GM21529 (cell line): ENCODE measurements around the gene SLC22A16.
"Not testable (repeated sequence)": the region's sequence is repeated elsewhere in the genome, so short reads cannot be mapped to it uniquely, and the experiment has no call there.

Experiments
- ATAC-seq: cut with Tn5 transposase; IDR thresholded peaks from one replicate; pipeline ENCODE4 v1.9.1; 2021; ENCODE audit not compliant: unreplicated experiment

The SLC22A16 gene, protein sequence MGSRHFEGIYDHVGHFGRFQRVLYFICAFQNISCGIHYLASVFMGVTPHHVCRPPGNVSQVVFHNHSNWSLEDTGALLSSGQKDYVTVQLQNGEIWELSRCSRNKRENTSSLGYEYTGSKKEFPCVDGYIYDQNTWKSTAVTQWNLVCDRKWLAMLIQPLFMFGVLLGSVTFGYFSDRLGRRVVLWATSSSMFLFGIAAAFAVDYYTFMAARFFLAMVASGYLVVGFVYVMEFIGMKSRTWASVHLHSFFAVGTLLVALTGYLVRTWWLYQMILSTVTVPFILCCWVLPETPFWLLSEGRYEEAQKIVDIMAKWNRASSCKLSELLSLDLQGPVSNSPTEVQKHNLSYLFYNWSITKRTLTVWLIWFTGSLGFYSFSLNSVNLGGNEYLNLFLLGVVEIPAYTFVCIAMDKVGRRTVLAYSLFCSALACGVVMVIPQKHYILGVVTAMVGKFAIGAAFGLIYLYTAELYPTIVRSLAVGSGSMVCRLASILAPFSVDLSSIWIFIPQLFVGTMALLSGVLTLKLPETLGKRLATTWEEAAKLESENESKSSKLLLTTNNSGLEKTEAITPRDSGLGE

DNA sequence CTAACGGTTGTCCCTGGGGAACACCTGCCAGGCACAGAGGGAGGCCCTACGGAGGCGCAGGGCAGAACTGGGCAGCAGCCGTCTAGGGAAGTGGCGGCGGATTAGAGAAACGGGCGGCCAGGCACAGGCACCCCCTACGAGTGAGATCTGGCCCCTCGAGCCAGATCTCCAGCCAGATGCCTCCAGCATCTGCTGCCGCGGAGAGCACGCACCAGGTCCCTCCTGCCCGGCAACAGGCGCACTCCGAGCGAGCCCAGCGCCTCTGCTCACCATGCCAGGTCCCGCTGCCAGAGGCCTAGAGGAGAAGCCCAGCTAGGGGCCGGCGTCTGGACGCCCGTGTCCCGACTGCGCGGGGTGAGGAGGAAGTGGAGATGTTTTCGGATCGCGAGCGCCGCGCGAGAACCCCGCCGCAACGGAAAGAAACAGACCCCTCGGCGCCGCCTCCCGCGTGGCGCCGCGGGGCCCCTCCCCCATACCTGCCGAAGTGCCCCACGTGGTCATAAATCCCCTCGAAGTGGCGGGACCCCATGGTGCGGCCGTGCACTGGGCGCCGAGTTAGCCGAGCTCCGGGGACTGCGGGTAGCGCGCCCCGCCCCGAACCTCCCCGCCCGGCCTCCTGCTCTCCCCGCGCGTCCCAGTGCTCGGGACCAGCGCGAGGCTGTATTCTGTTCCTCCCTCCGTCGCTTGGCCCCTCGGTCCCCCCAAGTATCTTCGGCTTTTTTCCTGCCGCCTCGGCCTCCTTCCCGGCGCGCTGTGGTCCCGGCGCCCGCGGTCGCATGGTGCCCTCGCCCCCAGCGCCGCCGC lies at the start of gene SLC22A16:
TSS of gene SLC22A16 (minus strand) at position 568 of the 804 bp plus-strand sequence. CDS start at position 529, 39 bp downstream.
- no peak for ATAC-seq

DNA sequence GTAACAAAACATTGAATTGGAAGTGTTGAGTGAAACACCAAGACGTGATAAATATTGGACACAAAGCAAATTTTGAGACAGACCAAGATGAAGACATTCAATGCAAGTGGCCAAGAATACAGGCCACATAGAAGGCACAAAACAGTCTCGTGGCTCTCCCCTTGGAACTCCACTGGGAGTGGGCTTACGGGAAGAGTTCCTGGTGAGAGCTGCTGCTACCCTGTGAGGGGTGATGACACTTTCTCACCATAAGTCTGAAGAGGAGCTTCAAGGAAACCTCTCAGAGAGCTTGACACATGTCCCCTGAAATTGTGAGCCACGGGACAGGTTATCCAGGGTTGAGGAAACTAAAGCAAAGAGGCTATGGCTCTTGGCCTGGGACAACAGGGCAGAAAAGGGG lies 48.6 kb upstream of the SLC22A16 start:
- no peak for ATAC-seq

DNA sequence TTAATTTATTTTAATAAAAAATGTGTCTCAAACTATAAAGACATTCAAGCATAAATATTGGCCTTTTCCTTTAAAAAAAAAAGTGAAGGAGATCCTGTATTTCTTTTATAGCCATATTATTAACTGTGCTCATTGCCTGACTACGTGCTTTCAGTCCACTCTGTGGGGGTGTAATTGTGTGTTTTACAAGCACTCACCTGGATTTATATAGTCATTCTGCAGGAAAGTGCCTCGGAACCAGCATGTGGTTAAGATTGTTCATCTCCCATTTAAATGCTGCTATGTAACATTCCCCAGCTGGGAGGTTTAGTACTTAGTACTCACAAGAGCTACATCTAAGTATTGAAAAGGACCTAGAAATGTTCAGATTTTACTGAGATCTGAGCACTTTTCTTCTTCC lies 47.9 kb upstream of the SLC22A16 start:
- ATAC-seq: no peak

DNA sequence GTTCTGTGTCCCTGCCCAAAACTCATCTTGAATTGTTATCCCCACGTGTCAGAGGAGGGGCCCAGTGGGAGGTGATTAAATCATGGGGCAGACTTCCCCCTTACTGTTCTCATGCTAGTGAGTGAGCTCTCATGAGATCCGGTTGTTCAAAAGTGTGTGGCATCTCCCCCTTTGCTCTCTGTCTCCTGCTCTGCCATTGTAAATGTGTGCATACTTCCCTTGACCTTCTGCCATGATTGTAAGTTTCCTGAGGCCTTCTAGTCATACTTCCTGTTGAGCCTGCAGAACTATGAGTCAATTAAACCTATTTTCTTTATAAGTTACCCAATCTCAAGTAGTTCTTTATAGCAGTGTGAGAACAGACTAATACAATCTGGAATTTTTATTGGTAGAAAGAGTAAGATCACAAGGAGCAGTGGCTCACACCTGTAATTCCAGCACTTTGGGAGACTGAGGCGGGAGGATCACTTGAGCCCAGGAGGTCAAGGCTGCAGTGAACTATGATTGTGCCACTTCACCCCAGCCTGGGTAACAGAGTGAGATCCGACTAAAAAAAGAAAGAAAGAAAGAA lies 47.1 kb upstream of the SLC22A16 start:
- ATAC-seq: no peak

DNA sequence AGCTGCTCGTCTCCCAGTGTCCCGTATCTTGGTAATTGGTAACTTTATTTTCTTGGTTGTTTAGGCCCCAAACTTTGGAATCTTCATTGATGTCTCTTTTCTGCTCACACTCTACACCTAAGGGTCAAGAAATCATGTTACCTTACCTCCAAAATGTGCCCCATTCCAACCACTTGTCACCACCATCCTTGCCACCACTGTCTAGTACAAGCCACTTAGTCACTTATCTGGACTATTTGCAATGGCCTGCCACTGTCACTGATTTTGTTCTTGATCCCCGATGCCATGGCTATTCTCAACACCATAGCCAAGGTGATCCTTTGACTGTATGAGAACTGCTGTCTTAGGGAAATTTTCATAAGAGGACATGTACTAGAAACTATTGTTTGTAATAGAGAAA lies 46.0 kb upstream of the SLC22A16 start:
- no peak for ATAC-seq

DNA sequence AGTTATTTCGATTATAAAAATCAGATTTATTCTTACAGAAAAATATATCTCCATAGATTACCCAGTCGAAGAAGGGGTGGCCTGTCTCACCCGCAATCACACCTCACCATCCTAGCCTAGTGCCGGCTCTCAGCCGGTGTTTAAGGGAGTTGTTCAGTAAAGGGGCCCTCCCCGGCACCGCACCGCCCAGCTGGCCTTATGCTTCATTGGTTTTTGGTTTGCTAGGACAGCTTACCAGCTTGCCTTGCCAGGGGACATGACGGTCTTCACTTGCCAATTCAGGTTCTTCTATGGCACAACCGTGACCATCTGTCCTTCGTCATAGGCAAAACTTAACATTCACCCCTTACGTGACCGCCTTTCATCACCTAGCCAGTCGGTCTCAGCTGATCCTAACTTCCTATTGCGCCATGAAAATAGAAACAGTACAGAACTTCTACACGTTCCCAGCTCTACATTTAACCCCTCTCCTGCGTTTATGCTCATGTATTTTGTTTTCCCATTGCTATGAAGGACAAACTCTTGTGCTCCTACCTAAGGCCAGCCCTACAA lies 44.7 kb upstream of the SLC22A16 start:
- no peak for ATAC-seq

DNA sequence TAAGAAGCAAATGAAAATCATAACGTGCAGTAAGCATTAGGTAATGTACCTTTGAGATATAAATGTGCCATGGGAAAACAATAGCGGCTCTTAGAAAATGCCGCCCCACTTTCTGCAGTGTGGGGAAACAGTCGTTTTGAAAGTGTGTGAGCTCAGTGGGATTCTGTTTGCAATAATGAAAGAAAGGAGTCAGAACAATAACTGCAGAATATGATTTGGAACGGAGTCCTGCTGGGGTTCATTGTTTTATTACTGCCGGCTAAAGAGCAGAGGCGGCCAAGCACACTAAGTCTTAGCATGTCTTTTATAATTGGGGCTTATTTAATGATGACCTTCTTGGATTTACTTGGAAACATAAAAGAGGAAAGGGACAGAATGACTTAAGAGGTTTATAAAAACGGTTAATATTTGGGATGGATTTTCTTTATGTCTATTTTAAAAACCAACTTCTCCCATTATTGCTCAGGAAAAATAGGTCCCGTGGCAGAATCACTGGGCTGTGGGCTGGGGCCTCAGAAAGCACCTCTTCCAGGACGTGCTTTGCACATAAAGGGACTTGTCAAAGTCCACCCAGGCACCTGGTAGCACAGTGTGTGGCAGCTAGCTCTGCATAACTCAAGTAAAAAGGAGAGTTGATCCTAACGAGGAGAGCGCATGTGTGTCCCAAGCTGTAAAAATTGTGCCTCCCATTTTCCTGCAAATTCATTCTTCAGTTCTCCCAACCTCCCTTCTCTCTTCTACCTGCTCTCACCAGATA lies 44.0 kb upstream of the SLC22A16 start:
- no peak for ATAC-seq

DNA sequence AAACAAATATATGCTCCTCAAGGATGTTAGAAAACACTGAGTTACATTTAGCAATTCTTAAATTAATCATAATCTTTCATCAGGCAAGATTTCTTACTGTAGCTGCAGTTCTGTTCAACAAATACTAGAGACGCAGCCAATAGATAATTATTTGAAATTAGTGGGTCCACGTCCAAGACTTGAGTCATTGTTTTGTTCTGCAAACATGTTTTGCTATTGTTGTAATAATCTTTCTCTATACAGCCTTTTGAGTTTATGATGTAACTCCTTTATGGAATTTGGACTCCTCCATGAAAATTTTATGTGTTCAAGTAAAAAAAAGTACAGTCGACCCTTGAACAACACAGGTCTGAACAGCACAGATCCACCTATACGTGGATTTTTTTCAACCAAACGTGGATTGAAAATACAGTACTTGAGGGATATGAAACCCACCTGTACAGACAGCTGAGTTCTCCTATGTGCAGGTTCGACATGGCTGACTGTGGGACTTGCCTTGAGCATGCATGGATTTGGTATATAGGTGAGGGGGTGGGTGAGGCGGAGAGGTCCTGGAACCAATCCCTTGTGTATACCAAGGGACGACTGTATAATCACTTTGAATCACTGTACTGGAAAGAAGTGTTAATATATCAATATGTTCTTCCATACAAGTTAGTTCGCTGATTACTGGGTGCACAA lies 41.3 kb upstream of the SLC22A16 start:
- no peak for ATAC-seq

DNA sequence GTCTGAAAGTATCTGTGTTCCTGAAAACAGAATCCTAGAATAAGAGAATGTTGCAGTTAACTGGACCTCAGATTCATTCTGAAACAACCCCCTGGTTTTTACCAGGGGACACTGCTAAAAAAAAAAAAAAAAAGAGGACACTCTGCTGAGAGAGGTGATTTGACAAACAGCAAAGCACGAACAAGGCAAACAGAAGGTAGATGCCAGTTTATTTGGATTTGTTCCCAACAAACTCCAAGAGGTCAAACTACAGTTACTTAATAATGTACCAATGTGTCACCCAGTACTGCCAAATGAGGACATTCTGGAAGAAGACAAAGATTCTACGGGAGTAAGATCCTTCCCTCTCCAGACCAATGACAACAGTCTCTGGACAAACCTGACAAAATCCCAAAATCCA lies 40.6 kb upstream of the SLC22A16 start:
- no peak for ATAC-seq

DNA sequence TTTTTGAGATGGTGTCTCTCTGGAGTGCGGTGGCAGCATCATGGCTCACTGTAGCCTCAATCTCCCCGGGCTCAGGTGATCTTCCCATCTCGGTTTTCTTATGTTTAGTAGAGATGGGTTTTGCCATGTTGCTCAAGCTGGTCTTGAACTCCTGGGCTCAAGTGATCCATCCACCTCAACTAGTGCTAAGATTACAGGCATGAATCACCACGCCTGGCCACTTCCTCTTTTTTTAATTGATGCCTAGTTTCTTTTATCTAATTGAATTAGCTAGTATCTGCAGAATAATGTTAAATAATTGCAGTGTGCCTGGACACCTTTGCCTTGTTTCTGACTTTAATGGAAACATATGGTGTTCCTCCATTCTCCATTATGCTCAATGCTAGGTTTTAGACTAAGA lies 38.4 kb upstream of the SLC22A16 start:
- ATAC-seq: no peak

DNA sequence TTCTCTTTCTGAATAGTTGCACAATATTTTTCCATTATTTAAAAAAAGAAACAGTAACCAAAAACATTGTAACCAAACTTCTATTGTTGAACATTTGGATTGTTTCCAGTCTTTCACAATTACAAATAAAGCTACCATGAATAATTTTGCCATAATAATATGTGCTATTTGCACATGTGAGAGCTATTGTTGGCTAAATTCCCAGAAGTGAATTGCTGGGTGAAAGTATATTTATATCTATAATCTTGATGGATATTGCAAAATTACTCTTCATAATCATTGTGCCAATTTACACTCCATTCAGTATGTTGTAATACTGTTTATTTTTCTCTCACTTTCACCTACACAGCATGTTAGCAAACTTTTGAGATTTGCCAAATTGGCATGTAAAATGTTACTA lies 36.6 kb upstream of the SLC22A16 start:
- ATAC-seq: no peak

DNA sequence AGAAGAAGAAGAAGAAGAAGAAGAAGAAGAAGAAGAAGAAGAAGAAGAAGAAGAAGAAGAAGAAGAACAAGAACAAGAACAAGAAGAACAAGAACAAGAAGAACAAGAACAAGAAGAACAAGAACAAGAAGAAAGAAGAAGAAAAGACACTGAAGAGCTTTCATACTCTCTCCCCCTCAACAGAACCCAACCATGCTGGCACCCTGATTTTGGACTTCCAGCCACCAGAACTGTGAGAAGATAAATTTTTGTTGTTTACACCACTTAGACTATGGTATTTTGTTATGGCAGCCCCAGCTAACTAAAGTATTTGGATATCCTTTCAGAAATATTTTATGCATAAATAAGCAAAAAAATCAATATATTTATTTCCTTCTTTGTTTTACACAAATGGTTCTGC lies 36.1 kb upstream of the SLC22A16 start:
- not testable (repeated sequence) for ATAC-seq

DNA sequence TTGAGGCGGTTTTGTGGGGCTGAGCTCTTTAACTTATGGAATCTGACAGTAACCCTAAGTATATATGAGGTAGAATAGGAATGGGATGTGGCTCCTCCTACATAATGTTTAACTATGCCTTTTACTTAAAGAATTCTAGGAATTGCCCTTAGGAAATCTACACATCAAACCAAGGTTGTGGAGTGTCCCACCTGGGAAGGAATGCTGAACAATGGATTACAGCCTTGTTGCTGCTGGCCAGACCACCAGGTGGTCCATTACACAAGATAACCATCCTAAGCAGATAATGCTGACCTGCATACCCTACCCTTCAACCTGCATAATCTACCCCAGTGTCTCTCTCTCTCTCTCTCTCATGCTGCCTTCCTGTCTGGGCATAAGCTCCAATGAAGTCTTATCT lies 35.0 kb upstream of the SLC22A16 start:
- ATAC-seq: no peak

DNA sequence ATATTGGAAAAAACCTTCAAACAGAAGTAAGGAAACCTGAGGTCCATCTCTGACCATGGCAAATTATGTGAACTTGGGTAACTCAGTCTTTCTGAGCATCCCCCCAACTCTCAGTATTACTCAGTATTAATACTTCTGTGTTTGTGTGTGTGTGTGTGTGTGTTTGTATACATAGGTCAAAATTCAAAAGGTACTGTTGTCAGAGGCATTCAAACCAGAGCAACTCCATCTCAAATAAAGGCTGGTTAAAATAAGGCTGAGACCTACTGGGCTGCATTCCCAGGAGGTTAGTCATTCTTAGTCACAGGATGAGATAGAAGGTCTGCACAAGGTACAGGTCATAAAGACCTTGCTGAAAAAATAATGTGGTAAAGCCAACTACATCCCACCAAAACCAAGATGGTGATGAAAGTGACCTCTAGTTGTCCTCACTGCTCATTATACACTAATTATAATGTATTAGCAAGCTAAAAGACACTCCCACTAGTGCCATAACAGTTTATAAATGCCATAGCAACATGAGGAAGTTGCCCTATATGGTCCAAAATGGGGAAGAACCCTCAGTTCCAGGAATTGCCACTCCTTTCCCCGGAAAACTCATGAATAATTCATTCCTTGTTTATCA lies 33.3 kb upstream of the SLC22A16 start:
- no peak for ATAC-seq

DNA sequence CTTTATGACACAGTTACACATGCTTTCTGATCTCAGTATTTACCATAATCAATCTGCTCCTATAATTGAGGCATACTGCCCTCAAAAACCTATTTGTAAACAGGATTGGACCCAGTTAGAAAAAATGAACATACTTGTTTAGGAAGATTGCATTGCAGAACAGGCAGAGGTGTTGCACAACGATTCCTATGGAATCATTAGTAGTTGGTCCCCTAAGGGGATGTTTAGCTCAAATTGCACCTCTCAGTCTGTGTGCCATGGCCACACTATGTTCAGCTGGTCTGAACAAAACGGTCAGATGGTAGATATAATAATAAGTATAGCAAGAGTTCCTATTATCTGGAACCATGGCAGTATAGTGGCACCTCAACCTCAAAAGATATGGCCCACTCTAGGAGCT lies 28.5 kb upstream of the SLC22A16 start:
- ATAC-seq: not testable (repeated sequence)

DNA sequence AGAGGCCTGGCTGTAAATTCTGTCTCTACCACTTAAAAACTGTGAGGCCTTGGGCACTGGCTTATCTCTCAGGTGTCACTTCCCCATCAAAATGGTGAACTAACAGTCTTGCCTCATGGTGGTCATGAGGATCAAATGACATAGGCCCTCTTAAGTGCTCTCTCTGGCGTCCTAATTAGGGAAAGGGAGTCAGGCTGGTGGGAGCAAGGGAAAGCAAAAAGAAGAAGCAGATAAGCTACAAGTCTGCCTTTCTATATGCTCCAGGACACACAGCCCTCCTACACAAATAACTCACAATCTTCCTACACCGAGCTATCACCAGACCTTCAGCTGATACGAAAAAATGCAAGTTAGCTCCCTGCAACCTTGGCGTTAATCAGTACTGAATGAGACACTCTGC lies 19.5 kb upstream of the SLC22A16 start:
- ATAC-seq: no peak

DNA sequence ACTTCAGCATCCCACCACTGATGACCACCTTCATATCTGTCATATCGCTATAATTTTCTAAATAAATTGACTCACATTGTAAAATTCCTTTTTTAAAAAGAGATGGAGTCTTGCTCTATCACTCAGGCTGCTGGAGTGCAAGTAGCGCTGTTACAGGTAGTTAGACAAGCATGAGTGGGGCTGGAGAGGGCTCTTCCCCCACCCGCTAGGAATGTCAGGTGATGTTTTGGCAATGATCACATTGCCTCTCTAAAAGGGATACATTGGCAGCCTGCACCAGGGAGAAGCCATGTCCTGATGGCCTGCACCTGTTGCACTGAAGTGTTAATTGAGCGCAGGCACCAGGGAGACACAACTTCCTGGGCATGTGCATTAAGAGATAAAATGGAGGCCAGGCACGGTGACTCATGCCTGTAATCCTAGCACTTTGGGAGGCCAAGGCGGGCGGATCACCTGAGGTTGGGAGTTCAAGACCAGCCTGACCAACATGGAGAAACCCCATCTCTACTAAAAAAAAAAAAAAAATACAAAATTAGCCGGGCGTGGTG lies 16.9 kb upstream of the SLC22A16 start:
- no peak for ATAC-seq

DNA sequence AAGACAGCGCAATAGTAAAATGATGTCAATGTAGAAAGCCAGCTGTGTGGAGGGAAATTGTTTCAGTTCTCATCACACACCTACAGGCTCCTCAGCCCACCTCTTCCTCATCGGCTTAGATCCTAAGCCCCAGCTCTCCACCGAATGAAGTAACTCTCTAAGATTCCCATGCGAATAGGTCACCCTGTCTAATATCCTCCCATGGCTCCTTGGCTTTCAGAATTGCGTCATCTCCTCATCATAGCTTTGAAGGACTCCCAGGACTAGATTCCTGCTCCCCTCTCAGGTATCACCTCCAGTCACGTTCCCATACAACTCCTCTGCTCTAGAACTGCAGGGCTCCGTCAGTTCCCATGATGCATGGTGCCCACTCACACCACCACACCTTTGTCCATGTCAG lies 16.2 kb upstream of the SLC22A16 start:
- no peak for ATAC-seq

DNA sequence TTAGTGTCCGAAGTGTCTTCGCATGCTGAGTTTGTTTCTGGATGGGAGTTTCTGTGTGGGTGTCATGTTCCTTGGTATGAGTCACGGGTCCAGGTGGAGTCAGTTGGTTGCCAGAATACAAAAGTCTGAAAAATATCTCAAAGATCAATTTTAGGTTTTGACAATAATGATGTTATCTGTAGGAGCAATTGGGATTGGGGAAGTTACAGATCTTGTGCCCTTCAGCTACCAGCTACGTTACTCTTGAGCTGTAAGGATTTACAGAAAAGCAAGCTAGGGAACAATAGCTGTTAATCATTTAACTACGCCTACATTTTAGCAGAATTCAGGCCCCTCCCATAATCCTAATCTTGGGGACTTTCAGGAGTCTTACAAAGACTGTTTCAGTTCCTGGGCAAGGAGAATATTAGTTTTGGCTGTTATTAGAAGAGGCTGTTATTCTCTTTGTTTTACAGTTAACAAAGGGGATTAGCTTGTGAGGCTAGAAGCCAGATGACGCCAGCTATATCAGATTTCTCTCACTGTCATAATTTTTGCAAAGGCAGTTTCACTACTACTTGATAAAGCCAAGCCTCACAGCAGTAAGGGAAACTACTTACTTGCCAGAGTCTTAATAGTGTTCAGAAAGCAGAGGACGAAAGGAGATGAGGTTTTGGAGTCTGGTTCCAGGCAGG lies 15.4 kb upstream of the SLC22A16 start:
- ATAC-seq: no peak
